Gastrocnemius medialis (tissue), 4 donors: ENCODE data around the gene UGGT2. TPM values are rescaled to one million over a fixed set of nuclear protein-coding genes. Genes with fewer than 3 reads are reported as not detected.
"Not testable (repeated sequence)": the region's sequence is repeated elsewhere in the genome, so short reads cannot be mapped to it uniquely, and the experiment has no call there.

Source experiments
- ATAC-seq, 2 donors: fragments of 150-250 bp; one replicate each; pipeline ENCODE4 v1.9.1; 2016
- DNase-seq, 2 donors: peaks; one replicate each; pipeline ENCODE4 v3.0.0-alpha.2; 2019
- H3K27ac ChIP-seq, 4 donors: fragments of 200-600 bp; sonication (generic); 1 replicate in 1 of 4; 2 replicates in 3 of 4; pipeline ENCODE4 v1.5.1; 2016 to 2018; ENCODE audit warnings: mild to moderate bottlenecking in 2 of 4, moderate library complexity in 1 of 4
- H3K27me3 ChIP-seq, 3 donors: fragments of 200-600 bp; sonication (generic) in 2 of 3; 1 replicate in 1 of 3; 2 replicates in 2 of 3; pipeline versions ENCODE4 v1.5.1 to v1.6.0; 2016 to 2019; ENCODE audit warnings: mild to moderate bottlenecking in 1 of 3, moderate library complexity in 1 of 3
- H3K36me3 ChIP-seq, 2 donors: fragments of 200-600 bp; sonication (generic) in 1 of 2; one replicate each; pipeline ENCODE4 v1.5.1; 2017 to 2018
- H3K4me1 ChIP-seq, 2 donors: fragments of 200-600 bp; sonication (generic) in 1 of 2; one replicate each; pipeline ENCODE4 v1.5.1; 2016 to 2017; ENCODE audit warnings: mild to moderate bottlenecking in 2 of 2
- H3K4me3 ChIP-seq, 4 donors: fragments of 200-600 bp; sonication (generic) in 3 of 4; 1 replicate in 1 of 4; 2 replicates in 3 of 4; pipeline ENCODE4 v1.5.1; 2016 to 2019; ENCODE audit warnings: mild to moderate bottlenecking in 2 of 4
- H3K9me3 ChIP-seq, 3 donors: fragments of 200-600 bp; sonication (generic) in 2 of 3; 1 replicate in 1 of 3; 2 replicates in 2 of 3; pipeline ENCODE4 v1.5.1; 2016 to 2019
- CTCF ChIP-seq, 5 experiments: fragments of 450-650 bp in 3 of 5; fragments of 200-600 bp in 2 of 5; sonication (generic) in 2 of 5; IDR thresholded peaks in 4 of 5; conservative IDR thresholded peaks in 1 of 5; 1 replicate in 4 of 5; 2 replicates in 1 of 5; pipeline ENCODE4 v1.5.1; 2016 to 2019; ENCODE audit warnings: antibody characterized with exemption in 5 of 5, mild to moderate bottlenecking in 3 of 5, moderate library complexity in 3 of 5
- POLR2A ChIP-seq, 2 donors: fragments of 450-650 bp; IDR thresholded peaks; one replicate each; pipeline ENCODE4 v1.6.1; 2017; ENCODE audit warnings: antibody characterized with exemption in 2 of 2, mild to moderate bottlenecking in 2 of 2, moderate library complexity in 2 of 2
- in situ Hi-C, 4 donors: fragments of 200-750 bp; cut with MboI; loops; one replicate each; pipeline versions ENCODE4 v1.15.0 to v1.8.0; 2017; ENCODE audit warnings: low sequenced_read_pairs in 4 of 4
- intact Hi-C: fragments of 100-400 bp; cut with DNase I; formaldehyde crosslinking; loops from one replicate; pipeline ENCODE4 v1.15.1; 2023; ENCODE audit warnings: low total_unique reads
- total RNA-seq, 4 donors: library from RNA; depleted of rRNA; stranded (reverse); fragments of >200 nt; gene quantifications; one replicate each; pipeline versions ENCODE4 v1.1.0 to v1.2.3, GENCODE V29; 2016

UGGT2 gene
- total RNA-seq, 4 donors from 2014 or later = 4.0 to 10.6 (median 6.8) TPM

- Histone ChIP-seq H3K4me3 (no peak overlapping the region), H3K27ac (no peak overlapping the region), H3K9me3 (no peaks in the 10 kb centered on the region), H3K27me3 (peaks cover 0 to 5% (median 0%) of the 10 kb centered on the region in 3 donors), H3K36me3 (no peaks in the 10 kb centered on the region), H3K4me1 (no peaks in the 10 kb centered on the region)
- no peak for ATAC-seq
- in situ Hi-C loops (no loop called here), intact Hi-C loops (no loop called here)
- TF ChIP-seq CTCF (IDR thresholded peaks at IDR 0.05 in 4 of 5, conservative IDR thresholded peaks at IDR 0.05 in 1 of 5) (no peak), POLR2A (IDR thresholded peaks at IDR 0.05) (no peak)
- no peak for DNase-seq
These were observed 19.2 kb upstream of the UGGT2 start for GRCh38 chr13:96072392-96072791.

- Histone ChIP-seq H3K9me3 (no peaks in the 10 kb centered on the region), H3K27ac (no peak overlapping the region)
- no peak for TF ChIP-seq POLR2A (IDR thresholded peaks at IDR 0.05)
- TF ChIP-seq CTCF (IDR thresholded peaks at IDR 0.05 in 4 of 5, conservative IDR thresholded peaks at IDR 0.05 in 1 of 5) = no peak
These were observed 18.3 kb upstream of the UGGT2 start for GRCh38 chr13:96071504-96071903.

GRCh38 chr13:96068729-96069128 lies 15.5 kb upstream of the UGGT2 start:
- intact Hi-C loops = no loop called here
- Histone ChIP-seq H3K9me3 (no peaks in the 10 kb centered on the region), H3K27me3 (no peaks in the 10 kb centered on the region), H3K4me3 (no peak overlapping the region), H3K4me1 (no peaks in the 10 kb centered on the region), H3K27ac (no peak overlapping the region), H3K36me3 (no peaks in the 10 kb centered on the region)
- ATAC-seq (no peak), DNase-seq (no peak)
- no peak for TF ChIP-seq CTCF (IDR thresholded peaks at IDR 0.05 in 4 of 5, conservative IDR thresholded peaks at IDR 0.05 in 1 of 5)
- no peak for TF ChIP-seq POLR2A (IDR thresholded peaks at IDR 0.05)
- in situ Hi-C loops = no loop called here

More at GRCh38 chr13:96071504-96071903, 18.3 kb upstream of the UGGT2 start:
- no peak for DNase-seq
- intact Hi-C loops (no loop called here), in situ Hi-C loops (no loop called here)
- Histone ChIP-seq H3K27me3 (peaks cover 0 to 5% (median 0%) of the 10 kb centered on the region in 3 donors), H3K36me3 (no peaks in the 10 kb centered on the region), H3K4me1 (no peaks in the 10 kb centered on the region), H3K4me3 (no peak overlapping the region)
- ATAC-seq = no peak

- intact Hi-C loops = no loop called here
- Histone ChIP-seq H3K27me3 (no peaks in the 10 kb centered on the region), H3K4me1 (no peaks in the 10 kb centered on the region), H3K27ac (no peak overlapping the region), H3K4me3 (no peak overlapping the region), H3K36me3 (no peaks in the 10 kb centered on the region), H3K9me3 (no peaks in the 10 kb centered on the region)
- TF ChIP-seq CTCF (IDR thresholded peaks at IDR 0.05 in 4 of 5, conservative IDR thresholded peaks at IDR 0.05 in 1 of 5) = no peak
- TF ChIP-seq POLR2A (IDR thresholded peaks at IDR 0.05) = no peak
- no peak for ATAC-seq
- no peak for DNase-seq
- in situ Hi-C loops = no loop called here
These were observed 12.6 kb upstream of the UGGT2 start for GRCh38 chr13:96065849-96066248.

- no peak for DNase-seq
- Histone ChIP-seq H3K27ac (peak overlapping the region; percentile 78 to 83 (median 80)), H3K27me3 (no peaks in the 10 kb centered on the region), H3K4me1 (peaks cover 5 to 9% of the 10 kb centered on the region in 2 donors), H3K36me3 (no peaks in the 10 kb centered on the region), H3K9me3 (no peaks in the 10 kb centered on the region), H3K4me3 (peak overlapping the region; percentile 66 to 97 (median 94))
- in situ Hi-C loops (no loop called here), intact Hi-C loops (loop anchor here (10.0 kb wide), 2 partner anchors 762 to 1382 kb away; partner anchors contain the start of gene RAP2A)
- TF ChIP-seq POLR2A (IDR thresholded peaks at IDR 0.05) (no peak), CTCF (IDR thresholded peaks at IDR 0.05 in 4 of 5, conservative IDR thresholded peaks at IDR 0.05 in 1 of 5) (no peak)
- peak; percentile 56 to 67 for ATAC-seq
These were observed 572 bp downstream of the UGGT2 start for GRCh38 chr13:96052656-96053002.

- H3K27ac ChIP-seq = peak overlapping the region in 1 of 4 donors; percentile 83
- DNase-seq, ATAC-seq, H3K4me1 ChIP-seq, H3K9me3 ChIP-seq, H3K36me3 ChIP-seq, in situ Hi-C loops, H3K27me3 ChIP-seq: not testable (repeated sequence)
- peak overlapping the region in 3 of 4 donors; percentile 94 to 97 (median 95) for H3K4me3 ChIP-seq
- intact Hi-C loops = loop anchor here (10.0 kb wide), 2 partner anchors 763 to 1383 kb away; partner anchors contain the start of gene RAP2A
These were observed 1.3 kb downstream of the UGGT2 start for GRCh38 chr13:96051946-96052345.

GRCh38 chr13:96051491-96051890 lies 1.7 kb downstream of the UGGT2 start:
- H3K9me3 ChIP-seq, in situ Hi-C loops, H3K27me3 ChIP-seq, H3K27ac ChIP-seq, DNase-seq, ATAC-seq, H3K36me3 ChIP-seq, H3K4me1 ChIP-seq, H3K4me3 ChIP-seq: not testable (repeated sequence)
- intact Hi-C loops = loop anchor here (10.0 kb wide), 2 partner anchors 763 to 1383 kb away; partner anchors contain the start of gene RAP2A
